Iris pigment epithelial cell (primary cell): ENCODE measurements around the gene TIAM2.

Source experiments
- DNase-seq: peaks from one replicate; pipeline ENCODE4 v3.0.0-alpha.2; 2011; ENCODE audit warnings: low read depth

TIAM2 gene

DNA sequence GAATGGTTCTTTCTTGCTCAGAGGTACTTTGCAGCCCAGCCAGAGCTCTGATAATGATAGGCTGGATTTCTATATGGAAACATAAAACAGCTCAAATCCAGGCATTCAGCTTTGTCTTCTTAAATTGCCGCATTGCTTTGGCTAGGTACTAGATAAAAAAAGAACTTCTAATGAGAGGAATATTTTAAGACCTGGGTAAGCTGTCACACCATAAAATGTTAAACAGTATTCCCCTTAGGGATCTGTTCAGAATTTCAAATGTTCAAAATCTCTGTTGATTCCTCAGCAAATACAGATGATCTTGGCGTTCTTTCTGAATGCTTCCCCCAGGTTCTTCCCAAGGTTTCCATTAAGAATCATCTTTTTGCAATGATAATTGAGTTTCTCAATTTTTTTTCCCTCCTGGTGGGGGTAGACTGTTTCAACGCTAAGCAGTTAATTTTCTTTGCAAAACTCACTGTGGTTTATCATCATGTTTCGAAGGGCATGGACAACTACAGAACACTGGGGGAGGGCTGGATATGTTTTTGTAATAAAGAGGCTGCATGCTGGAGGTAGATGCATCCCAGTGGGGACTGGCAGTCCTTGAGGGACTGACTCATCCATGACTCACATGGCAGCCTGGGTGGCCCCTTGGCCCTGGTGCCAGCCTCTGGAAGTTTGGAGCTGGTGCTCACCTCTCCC lies 31.0 kb downstream of the TIAM2 start:
- peak; percentile 82 for DNase-seq

DNA sequence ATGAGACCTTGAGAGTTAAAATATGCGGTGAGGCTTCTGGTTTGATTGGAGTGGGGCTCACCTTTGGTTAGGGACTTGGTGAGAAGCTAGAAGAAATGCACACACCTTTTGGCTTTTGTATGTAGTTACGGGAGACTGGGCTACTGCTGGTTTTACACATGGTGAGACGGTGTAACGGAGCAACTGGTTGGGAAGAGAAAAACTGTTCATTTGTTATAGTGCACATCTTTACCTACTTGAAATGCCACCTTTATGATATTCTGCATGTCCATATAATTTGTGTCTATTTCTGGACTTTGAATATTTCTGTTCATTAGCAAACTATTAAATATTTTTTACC lies 31.6 kb downstream of the TIAM2 start:
- DNase-seq: no peak

DNA sequence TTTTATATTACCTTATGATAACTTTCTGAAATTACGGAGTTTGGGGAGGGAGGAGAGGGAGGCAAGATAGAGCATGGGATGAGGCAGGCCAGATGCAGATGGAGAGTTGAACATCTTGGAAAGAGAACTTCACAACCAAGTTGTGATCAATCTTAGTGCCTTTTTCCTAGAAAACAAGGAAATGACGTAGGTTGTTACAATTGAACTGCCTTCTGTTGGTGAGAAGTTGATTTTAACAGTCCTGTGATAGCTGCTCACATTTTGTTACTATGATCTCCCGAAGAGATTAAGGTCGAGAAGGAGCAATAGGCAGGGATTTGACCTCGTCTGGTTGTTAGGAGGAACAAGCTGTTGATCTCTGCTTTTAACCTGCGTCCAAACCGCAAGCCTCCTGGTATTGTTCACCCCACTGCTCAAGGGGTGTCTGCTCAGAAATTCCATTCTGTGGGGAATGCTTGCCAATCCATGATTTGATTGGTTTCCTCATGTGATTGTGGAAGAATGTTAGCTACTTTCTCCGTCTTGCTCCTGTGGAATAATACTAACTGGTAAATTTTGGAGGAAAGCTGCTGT lies 35.1 kb downstream of the TIAM2 start:
- no peak for DNase-seq

DNA sequence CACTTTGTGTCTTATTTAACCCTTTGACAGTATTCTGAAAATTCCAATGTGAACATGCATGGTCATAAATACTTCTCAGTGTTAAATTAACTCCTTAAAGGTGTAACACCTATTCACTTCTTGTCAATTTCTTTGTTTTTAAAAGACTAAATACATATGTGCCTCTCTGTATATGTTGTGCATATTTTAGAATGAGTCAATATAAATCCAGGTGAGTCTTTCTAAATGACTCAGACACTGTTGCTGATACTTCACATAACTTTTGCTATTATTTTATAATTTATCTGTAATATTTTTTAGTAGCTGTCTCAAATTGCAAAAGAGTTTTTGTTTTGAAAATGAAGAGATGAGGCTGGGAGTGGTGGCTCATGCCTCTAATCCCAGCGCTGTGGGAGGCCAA lies 36.0 kb downstream of the TIAM2 start:
- DNase-seq: no peak

DNA sequence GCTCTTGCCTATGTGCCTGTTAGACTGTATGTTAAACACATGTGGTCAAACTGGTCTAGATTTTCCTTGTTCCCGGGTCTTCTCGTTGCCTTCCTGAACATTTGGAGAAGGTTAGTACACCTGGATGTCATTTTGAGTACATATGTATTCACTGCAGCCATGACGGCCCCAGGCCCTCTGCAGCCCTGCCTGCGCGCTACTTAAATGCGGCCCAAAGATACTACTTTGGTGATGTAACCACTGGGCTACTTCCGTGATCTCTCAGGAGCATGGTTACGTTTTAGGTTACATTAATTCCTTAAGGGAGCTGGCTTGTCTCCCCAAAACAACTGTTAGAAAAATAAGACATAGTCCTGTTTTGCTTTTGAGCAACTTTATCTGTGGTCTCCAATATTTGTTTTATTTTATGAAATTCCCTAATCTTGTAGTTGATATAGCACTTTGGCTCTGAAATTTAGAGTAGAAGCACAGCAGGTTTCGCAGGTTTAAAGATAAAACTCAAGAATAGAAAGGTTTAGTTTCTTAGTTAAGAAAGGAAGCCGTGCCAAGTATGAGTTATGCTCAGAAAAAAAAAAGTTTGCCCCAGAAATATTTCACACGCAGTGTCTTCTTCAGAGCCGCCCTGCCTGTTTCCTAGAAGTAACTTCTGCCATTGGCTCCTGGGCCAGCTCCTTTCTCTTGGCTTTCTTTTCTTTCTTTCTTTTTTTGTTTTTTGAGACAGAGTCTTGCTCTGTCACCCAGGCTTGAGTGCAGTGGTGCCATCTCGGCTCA lies 38.1 kb downstream of the TIAM2 start:
- DNase-seq: no peak

DNA sequence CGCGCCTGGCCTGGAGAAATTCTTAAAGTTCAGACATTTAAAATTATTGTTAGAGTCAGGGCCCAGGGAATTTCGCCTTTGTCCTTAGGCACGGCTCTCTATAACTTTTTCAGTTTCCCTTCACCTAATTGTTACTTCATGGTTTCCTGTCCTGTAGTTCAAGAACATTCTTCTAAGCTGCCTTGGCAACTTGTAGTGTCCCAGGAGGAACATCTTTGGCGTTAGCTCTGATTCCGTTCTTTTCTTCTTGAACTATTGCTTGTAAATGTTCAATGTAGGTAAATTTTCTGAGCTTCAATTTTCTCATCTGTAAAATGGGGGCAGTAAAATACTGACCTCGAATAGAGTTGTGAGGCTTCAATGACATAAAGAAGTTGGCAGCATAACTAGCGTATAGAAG lies 41.8 kb downstream of the TIAM2 start:
- DNase-seq: no peak

DNA sequence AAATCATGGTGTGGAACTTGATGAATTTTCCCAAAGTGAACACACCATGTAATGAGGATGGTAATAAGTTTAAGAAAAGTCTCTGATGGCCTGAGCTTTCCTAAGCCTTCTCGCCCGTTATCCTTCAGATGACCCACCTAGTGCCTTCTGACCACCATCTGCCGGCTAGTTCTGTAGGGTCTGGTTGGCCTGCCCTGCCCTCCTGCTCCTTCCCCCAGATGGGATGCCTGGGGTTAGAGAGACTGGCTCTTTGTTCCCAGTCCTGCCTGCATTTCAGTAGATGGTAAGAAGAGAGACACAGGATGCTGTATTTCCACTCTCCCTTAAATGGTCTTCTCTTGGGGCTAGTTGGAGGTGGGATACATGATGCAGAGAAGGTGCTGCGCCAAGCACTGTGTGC lies 43.0 kb downstream of the TIAM2 start:
- DNase-seq: no peak

DNA sequence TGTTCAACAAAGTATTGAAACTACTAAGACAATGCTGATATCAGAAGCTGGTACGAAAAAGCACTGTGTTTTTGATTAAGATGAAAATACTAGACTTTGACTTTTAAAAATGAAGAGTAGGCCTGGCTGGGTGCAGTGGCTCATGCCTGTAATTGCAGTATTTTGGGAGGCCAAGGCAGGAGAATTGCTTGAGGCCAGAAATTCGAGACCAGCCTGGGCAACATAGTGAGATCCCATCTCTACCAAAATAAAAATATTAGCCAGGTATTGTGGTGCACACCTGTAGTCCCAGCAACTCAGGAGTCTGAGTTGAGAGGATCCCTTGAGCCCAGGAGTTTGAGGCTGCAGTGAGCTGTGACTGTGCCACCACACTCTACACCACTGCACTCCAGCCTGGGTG lies 43.4 kb downstream of the TIAM2 start:
- no peak for DNase-seq

DNA sequence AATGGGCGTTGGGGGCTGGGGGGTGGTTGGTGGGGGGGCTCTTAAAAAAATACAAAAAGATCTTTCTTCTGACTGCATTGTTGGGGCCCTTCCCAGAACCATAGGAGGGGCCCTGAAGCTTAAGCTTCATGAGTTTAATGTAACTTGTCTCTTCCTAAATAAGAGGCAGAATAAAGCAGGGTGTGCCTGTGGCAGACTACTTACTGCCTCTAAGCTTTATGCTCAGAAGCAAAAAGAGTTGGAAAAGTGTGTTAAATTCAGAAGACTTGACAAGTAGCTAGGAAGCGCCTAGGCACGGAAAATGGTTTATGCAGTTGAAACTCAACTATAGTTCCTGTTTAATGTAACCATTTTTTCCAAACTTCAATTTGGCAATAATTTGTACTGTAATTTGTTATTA lies 44.5 kb downstream of the TIAM2 start:
- DNase-seq: no peak

DNA sequence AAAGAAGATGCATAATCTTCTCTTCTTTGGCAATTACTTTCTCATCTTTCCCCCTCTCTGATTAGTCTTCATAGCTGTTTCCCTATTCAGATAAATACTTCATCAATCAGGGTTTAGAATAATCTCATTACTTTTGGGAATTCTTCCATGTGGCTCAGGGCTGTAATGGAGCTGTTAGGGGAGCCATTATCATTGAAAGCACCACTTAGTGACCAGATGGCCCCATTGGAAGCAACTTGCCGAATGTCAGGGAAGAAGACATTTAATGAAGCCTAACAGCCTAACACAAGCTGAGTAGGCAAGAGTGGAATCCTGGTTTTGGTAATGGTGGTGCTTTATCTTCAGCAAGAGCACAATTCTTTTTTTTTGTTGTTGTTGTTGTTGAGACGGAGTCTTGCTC lies 45.0 kb downstream of the TIAM2 start:
- no peak for DNase-seq

DNA sequence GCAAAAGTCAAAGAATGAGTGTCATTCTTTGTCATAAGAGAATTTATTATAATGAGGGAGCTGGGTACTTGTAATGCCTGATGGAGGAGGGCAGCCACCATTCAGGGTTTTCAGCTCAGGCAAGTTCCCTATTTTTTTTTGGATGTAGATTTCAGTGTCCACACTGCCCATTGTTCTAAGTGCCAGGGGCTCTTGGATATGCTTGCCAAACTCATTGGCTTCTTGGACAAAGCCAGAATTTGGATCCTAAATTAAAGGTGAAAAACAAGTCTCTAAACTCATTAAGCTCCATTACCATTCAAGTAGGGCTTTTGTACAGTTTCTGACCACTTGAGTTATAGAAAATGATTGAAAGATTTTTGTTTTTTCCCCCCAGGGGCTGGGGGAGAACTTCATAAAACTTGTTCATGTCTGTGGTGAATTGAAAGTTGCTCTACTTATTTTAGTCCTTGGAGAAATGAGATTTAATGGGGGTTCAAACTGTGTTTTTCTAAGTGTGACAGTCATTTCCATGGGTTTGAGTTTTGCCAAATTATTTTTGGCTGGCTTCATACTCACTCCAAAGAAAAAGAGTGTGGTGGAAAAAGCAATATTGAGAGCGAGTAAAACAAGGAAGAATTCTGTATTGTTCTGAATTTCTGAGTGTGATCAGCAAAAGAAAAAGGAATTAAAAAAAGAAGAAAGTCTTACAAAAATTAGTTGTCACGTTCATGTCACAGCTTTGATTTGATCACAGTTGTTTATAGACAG lies 46.0 kb downstream of the TIAM2 start:
- no peak for DNase-seq

DNA sequence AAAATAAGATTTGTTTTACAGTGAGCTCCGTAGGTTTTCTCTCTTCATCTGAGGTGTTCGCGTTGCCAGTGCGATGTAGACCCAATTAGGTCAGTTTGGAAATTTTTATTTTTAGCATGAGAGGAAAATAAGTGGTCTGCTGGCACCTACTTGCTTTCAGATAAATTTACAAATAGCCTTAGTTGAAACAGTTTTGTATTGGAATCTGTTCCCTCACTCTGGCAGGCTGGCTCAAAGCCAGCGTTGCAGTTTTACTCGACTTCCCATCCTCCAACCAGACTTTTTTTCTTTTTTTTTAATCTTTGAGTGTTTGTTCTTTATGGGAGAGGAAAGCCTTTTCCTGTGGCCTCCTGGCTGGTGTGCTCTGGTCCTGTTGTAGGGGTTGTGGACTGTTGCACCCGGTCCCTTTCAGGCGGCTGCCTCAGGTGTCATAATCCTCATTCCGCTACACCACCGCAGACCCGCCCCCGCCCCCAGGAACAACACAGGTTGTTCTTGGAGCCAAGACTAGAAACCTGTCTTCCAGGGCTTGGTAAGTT lies 46.7 kb downstream of the TIAM2 start:
- DNase-seq: peak; percentile 11

DNA sequence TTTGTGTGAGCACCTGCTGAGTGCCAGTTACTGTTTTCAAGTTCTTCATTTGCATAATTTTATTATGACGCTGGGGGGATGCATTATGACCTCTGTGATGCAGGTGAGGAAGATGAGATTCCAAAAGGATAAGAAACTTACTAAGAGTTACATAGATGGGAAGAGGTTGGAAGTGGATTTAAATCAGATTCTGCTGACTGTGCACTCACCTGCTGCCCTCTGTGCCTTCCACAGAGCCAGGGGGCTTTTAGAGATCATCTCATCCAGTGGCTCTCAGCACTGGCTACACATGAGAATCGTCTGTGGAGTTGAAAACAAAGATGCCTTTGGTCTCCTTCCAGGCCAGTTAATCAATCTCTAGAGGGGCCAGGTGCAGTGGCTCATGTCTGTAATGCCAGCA lies 47.9 kb downstream of the TIAM2 start:
- no peak for DNase-seq

DNA sequence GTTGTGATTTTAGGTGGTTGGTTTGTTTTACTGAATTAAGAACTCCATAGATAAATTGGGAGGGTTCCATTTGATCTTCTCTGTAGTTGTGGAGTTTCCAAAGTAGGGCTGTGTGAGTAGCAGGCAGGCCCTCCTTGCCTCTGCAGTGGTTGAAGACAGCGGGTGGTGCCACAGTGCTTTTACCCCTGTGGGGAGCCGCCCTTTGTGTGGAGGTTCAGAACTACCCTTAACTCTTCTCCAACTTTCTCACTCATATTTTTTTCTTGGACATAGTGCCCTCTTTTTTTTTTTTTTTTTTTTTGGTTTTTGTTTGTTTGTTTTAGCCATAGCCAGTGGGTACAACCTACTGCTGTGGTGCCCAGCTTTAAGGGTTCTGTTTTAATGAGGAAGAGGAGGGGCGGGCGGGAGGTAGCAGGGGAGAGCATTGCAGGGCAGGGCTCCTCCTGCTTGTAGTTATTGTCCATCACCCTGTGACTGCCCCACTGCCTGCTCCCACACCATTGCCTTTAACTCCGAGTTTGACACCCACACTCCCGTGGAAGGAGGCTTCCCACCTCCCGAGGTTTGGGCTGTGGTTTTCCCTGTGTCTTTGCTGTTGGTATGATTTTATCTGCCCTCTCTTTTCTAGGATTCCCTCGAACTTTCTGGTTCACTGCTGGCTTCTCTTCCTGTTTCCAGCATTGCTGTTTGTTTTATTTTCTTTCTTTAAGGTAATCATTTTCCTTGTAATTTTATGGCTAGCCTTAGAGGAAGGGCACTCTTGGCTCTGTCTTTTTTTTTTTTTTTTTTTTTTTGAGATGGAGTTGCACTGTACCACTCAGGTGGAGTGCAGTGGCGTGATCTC lies 50.7 kb downstream of the TIAM2 start:
- no peak for DNase-seq

DNA sequence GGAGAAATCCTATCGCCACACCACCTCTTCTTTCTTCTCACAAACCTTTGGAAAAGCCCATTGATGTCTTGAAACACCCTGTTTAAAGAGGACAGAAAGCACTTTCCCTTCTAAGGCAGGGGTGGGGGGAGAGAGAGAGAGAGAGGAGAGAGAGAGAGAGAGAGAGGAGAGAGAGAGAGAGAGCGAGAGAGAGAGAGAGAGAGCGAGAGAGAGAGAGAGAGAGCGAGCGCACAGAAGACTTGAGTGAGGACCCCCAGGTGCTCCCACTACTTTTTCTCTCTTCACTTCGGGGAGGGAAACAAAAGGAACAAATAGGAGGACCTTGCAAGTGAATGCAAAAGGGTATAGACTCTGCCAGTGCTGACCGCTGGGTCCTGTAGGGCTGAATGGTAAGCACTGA lies 52.4 kb downstream of the TIAM2 start:
- no peak for DNase-seq

DNA sequence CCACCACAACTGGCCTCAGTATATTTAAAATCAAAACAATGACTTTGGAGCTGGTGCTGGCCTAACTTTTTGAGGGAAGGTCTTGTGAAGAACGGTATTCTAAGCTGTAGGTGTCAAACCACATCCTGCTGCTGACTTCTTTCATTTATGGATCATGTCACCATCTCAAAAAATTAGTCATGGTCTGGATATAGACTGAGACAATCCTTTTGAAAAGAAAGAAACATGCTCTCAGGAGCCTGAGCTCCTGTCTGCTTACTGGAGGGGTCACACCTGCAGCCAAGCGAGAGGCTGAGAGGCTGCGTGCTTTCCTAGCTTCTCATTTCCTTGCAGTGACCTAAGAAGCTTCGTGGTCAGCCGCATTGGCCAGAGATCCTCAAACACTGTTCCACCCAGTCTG lies 55.2 kb downstream of the TIAM2 start:
- DNase-seq: peak; percentile 86

DNA sequence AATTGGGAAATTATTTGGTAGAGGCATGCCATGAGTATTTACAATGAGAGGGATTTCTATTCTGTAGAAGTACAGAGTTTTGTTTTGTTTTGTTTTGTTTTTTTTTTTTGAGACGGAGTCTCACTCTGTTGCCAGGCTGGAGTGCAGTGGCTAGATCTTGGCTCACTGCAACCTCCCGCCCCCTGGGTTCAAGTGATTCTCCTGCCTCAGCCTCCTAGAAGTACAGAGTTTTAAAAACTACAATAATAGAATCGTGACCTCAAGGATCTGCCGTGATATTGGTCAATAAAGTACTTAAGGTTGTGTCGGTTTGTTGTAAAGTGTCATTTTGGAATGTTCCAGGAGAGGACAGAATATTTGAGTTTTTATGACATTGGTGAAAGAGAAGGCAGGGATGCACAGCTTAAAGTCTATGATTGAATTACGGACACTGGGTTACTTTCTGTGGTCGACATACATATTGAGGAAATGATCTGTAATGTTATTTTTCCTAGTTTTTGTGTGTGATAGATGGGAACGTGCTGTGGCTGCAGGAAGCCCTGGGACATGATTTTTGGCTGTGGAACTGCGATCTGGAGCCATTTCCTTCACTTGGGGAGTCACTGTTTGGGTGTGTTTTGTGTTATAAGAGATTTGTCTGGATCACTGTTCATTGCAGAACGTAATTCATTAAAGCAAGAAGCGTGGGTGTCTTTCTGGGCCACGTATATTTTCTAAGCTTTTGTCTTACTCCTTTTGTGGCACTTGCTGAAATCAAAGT lies 59.6 kb downstream of the TIAM2 start:
- no peak for DNase-seq

DNA sequence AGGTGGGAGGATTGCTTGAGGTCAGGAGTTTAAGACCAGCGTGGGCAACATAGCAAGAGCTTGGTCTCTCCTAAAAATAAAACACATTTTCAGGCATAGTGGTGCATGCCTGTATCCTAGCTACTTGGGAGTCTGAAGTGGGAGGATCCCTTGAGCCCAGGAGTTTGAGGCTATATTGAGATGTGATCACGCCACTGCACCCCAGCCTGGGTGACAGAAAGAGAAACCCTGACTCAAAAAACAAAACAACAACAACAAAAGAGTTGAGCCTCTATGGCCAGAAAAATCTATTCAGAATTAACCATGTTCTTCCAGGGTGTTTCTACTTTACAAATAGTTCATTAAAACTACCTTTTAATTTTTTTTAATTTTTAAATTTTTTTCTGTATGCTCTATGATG lies 60.6 kb downstream of the TIAM2 start:
- no peak for DNase-seq

DNA sequence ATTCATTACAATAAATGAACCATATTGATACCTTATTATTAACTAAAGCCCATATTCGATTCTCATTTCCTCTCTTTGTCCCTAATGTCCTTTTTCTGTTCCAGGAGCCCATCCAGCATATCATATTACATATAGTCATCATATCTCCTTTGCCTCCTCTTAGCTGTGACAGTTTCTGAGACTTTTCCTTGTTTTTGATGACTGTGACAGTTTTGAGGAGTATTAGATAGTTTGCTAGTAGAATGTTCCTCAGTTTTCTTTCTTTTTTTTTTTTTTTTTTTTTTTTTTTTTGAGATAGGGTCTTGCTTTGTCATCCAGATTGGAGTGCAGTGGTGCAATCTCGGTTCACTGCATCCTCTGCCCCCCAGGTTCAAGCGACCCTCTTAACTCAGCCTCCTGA lies 61.6 kb downstream of the TIAM2 start:
- no peak for DNase-seq

DNA sequence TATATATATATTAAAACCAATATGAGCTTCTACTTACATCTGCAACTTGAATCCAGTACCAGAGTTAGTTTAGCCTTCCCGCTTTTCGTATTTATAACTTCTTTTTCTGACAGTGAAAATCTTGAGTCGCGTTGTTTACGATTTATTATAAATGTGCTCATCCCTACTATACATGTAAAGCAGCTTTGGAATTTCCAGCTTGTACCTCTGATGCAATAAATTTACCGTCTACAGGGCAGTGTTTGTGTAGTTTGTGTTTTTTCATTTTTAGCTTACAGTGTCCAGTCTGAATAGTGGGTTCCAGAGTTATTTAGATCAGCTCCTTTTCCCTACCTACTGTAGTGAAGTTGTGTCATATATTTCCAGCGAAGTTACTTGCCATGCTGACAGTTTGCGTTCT lies 66.3 kb downstream of the TIAM2 start:
- peak; percentile 51 for DNase-seq

DNA sequence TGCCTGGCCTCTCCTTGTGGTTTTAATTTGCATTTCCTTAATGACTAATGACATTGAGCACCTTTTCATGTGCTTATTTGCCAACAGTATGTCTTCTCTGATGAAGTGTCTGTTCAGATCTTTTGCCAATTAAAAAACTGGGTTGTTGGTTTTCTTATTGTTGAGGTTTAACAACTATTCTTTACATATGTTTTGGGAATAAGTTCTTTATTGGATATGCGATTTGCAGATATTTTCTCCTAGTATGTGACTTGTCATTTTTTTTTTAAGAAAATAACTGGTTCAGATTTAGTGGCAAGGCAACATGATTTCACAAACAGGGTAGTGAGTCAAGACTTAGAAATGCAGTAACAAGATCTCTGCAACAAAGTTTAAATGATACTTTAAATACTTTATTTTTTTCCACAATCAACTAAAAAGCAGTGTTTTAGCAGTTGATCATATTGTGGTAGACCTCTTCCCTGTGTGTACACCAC lies 67.8 kb downstream of the TIAM2 start:
- DNase-seq: peak; percentile 92
